C4-2B (cell line): ENCODE measurements around the gene BUD31.
"Not testable (repeated sequence)": the region's sequence is repeated elsewhere in the genome, so short reads cannot be mapped to it uniquely, and the experiment has no call there.

Experiments
- H3K27ac ChIP-seq: fragments of 450-650 bp; 2 replicates; pipeline ENCODE4 v1.5.1; 2017
- ZFX ChIP-seq: fragments of 450-650 bp; IDR thresholded peaks from 2 replicates; pipeline ENCODE4 v1.6.1; 2017
- TF ChIP-seq, protein P1 (sequence below): fragments of 450-650 bp; conservative IDR thresholded peaks from 2 replicates; pipeline ENCODE4 v1.5.1; 2017; ENCODE audit warnings: mild to moderate bottlenecking

The BUD31 gene

GRCh38 chr7:99406557-99406956, 2.2 kb upstream of the BUD31 start:
- TF ChIP-seq ZFX, result no peak
- TF ChIP-seq, protein P1, sequence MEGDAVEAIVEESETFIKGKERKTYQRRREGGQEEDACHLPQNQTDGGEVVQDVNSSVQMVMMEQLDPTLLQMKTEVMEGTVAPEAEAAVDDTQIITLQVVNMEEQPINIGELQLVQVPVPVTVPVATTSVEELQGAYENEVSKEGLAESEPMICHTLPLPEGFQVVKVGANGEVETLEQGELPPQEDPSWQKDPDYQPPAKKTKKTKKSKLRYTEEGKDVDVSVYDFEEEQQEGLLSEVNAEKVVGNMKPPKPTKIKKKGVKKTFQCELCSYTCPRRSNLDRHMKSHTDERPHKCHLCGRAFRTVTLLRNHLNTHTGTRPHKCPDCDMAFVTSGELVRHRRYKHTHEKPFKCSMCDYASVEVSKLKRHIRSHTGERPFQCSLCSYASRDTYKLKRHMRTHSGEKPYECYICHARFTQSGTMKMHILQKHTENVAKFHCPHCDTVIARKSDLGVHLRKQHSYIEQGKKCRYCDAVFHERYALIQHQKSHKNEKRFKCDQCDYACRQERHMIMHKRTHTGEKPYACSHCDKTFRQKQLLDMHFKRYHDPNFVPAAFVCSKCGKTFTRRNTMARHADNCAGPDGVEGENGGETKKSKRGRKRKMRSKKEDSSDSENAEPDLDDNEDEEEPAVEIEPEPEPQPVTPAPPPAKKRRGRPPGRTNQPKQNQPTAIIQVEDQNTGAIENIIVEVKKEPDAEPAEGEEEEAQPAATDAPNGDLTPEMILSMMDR, result no peak

DNA sequence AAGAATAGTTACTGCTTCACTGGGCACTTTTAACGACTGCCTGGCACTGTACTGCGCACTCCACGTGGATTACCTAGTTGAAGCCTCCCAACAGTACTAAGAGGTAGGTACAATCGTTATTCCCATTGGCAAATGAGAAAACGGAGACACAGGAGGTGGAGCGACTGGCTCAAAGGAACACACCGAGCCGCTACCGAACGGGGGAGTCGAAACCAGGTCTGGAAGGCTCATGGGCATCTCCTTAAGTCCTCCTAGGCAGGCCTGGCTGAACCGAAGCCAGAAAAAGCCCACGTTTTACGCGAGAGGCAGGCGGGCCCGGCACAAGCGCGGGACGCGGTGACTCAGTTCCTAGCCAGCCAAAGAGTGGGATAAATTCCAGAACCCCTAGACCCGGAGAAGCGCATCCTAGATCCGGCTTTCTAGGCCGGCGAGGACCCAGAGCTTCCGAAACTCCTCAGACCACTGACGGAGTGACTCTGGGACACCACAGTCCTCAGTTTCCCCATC, 844 bp upstream of the BUD31 start:
- TF ChIP-seq ZFX, result no peak
- TF ChIP-seq, protein P1, result no peak
- H3K27ac ChIP-seq, result peak overlapping the region; percentile 98

More at GRCh38 chr7:99406557-99406956, 2.2 kb upstream of the BUD31 start:
- H3K27ac ChIP-seq, result no peak overlapping the region

DNA sequence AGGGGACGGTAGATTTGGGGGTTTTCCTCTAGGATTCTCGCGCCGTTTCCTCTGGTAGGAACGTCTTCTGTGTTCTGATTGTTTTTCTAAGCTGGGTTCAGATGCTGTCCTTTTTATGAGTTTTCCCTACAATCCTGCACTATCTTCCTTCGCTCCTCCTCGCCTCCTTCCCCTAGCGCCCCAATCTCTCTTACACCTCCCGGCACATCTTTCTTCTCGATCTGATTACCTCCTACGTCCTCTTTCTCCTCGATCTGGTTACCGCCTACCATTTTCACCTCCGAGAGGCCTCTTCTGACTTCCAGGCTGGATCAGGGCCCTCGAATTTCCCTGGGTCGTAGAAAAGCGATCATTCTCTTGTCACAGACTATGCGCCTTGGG, 413 bp downstream of the BUD31 start:
- TF ChIP-seq ZFX, result no peak
- TF ChIP-seq, protein P1, result no peak
- H3K27ac ChIP-seq, result peak overlapping the region; percentile 98

GRCh38 chr7:99409806-99410205, 1.0 kb downstream of the BUD31 start:
- peak overlapping the region; percentile 98; the same call in 1 of the 2 replicates for H3K27ac ChIP-seq
- TF ChIP-seq, protein P1, result no peak
- TF ChIP-seq ZFX, result no peak

- TF ChIP-seq ZFX, result no peak
- TF ChIP-seq, protein P1, result no peak
Measured at GRCh38 chr7:99410635-99411034, 1.9 kb downstream of the BUD31 start.

GRCh38 chr7:99415513-99416127, 6.9 kb downstream of the BUD31 start:
- TF ChIP-seq, protein P1, result peak; percentile 88
- not testable (repeated sequence) for H3K27ac ChIP-seq

More at GRCh38 chr7:99410635-99411034, 1.9 kb downstream of the BUD31 start:
- no peak overlapping the region for H3K27ac ChIP-seq

- TF ChIP-seq, protein P1, result no peak
- no peak for TF ChIP-seq ZFX
- no peak overlapping the region for H3K27ac ChIP-seq
Measured at GRCh38 chr7:99418260-99418659, 9.5 kb downstream of the BUD31 start.
